Kidney (tissue), 14 donors: ENCODE data around the gene SCUBE3. TPM values are rescaled to one million over a fixed set of nuclear protein-coding genes. Genes with fewer than 3 reads are reported as not detected.

Experiments
- DNase-seq, 5 donors: peaks; one replicate each; pipeline ENCODE4 v3.0.0-alpha.2; 2013 to 2020
- FAIRE-seq: peaks from 2 replicates; lab custom pipeline; 2012; peaks lifted over from hg19 to GRCh38; lab: Jason Lieb, UNC
- H3K27ac ChIP-seq, 2 donors: one replicate each; pipeline ENCODE4 v1.7.0; 2013; ENCODE audit warnings: low read depth in 2 of 2, low read length in 2 of 2, inconsistent platforms in 1 of 2
- H3K27me3 ChIP-seq: one replicate; pipeline ENCODE4 v1.7.1; 2013; ENCODE audit warnings: low read length, inconsistent platforms; ENCODE audit not compliant: control insufficient read depth, insufficient read depth
- H3K36me3 ChIP-seq, 3 donors: one replicate each; pipeline versions ENCODE4 v1.7.0 to v1.7.1; 2013; ENCODE audit warnings: low read length in 3 of 3, control low read depth in 1 of 3, inconsistent platforms in 1 of 3; ENCODE audit not compliant: insufficient read depth in 3 of 3, control insufficient read depth in 2 of 3
- H3K4me1 ChIP-seq, 3 donors: one replicate each; pipeline versions ENCODE4 v1.7.0 to v1.7.1; 2013; ENCODE audit warnings: low read length in 3 of 3, inconsistent platforms in 1 of 3, low read depth in 1 of 3; ENCODE audit not compliant: control insufficient read depth in 2 of 3, insufficient read depth in 2 of 3
- H3K4me3 ChIP-seq, 3 donors: one replicate each; pipeline versions ENCODE4 v1.7.0 to v1.8.1; 2013; ENCODE audit warnings: low read length in 3 of 3, control low read depth in 1 of 3, inconsistent platforms in 1 of 3
- H3K9ac ChIP-seq, 3 donors: one replicate each; pipeline versions ENCODE4 v1.7.0 to v1.7.1; 2013; ENCODE audit warnings: low read length in 3 of 3, control low read depth in 1 of 3, inconsistent platforms in 1 of 3
- H3K9me3 ChIP-seq, 3 donors: one replicate each; pipeline versions ENCODE4 v1.7.0 to v1.7.1; 2013; ENCODE audit warnings: low read length in 3 of 3, control low read depth in 1 of 3, inconsistent platforms in 1 of 3; ENCODE audit not compliant: control insufficient read depth in 2 of 3, insufficient read depth in 1 of 3
- intact Hi-C: fragments of 100-400 bp; cut with DNase I; formaldehyde crosslinking; loops from one replicate; pipeline ENCODE4 v1.11.1; 2022
- polyA plus RNA-seq: library from polyadenylated mRNA; stranded (reverse); fragments of 350-450 nt; fragmentation: Illumina TruSeq; extraction: RNeasy Lipid Tissue Mini Kit (QIAGEN cat#74804); gene quantifications from one replicate; pipeline ENCODE4 v1.2.3, GENCODE V29; 2014; ENCODE audit warnings: low read depth, low replicate concordance; ENCODE audit not compliant: insufficient read depth
- total RNA-seq: library from RNA; stranded (reverse); fragmentation: NEBNext Ultra II Directional; extraction: Animal tissue kit (Norgen Biotek cat#: 25700); gene quantifications from one replicate; pipeline ENCODE4 v1.2.1, GENCODE V29; 2021
- TF ChIP-seq, protein P1 (sequence below): IDR thresholded peaks from 3 replicates; pipeline ENCODE4 v1.5.1; 2012; ENCODE audit warnings: mild to moderate bottlenecking, moderate library complexity, borderline replicate concordance; ENCODE audit not compliant: insufficient read depth; ENCODE audit errors: extremely low read depth
- donor health status: control.
- donor health status: control.
- donor health status: control.
- donor health status: control.
- donor health status: control.
- donor health status: DM: yes; HTN: yes; CAD: no.
- donor health status: Normal renal cell carcinoma (clear cell type).

Gene SCUBE3
- total and polyA plus RNA-seq, 2 donors from 2014 or later = 2.5 to 4.5 TPM

DNA sequence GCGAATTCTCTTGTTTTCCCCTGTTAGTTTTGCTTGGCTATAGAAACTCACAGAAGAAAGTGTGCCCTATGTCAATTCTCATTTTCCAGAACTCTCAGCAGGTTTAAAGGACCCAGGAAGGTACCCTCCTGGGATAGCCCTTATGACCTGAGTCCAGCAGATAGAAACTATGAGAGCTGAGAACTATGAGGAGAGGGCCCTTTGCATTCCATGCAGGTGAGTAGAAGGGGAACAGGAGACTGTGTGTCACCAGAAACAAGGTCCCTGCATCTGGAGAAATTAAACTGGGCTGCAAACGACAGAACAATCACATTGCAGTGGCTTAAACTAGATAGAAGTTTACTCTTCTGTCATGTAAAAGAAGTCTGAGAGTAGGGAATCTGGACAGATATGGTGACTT lies 35.7 kb upstream of the SCUBE3 start:
- H3K27ac ChIP-seq = no peak overlapping the region
- no peaks in the 10 kb centered on the region for H3K27me3 ChIP-seq
- TF ChIP-seq, protein P1, sequence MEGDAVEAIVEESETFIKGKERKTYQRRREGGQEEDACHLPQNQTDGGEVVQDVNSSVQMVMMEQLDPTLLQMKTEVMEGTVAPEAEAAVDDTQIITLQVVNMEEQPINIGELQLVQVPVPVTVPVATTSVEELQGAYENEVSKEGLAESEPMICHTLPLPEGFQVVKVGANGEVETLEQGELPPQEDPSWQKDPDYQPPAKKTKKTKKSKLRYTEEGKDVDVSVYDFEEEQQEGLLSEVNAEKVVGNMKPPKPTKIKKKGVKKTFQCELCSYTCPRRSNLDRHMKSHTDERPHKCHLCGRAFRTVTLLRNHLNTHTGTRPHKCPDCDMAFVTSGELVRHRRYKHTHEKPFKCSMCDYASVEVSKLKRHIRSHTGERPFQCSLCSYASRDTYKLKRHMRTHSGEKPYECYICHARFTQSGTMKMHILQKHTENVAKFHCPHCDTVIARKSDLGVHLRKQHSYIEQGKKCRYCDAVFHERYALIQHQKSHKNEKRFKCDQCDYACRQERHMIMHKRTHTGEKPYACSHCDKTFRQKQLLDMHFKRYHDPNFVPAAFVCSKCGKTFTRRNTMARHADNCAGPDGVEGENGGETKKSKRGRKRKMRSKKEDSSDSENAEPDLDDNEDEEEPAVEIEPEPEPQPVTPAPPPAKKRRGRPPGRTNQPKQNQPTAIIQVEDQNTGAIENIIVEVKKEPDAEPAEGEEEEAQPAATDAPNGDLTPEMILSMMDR = no peak
- DNase-seq (peak in 1 of 5 donors; percentile 7), FAIRE-seq (no peak)
- H3K9ac ChIP-seq = no peak overlapping the region
- H3K9me3 ChIP-seq = no peaks in the 10 kb centered on the region
- intact Hi-C loops = no loop called here
- H3K4me3 ChIP-seq = no peak overlapping the region
- peaks cover 0 to 8% (median 6%) of the 10 kb centered on the region in 3 donors for H3K4me1 ChIP-seq
- H3K36me3 ChIP-seq = no peaks in the 10 kb centered on the region

DNA sequence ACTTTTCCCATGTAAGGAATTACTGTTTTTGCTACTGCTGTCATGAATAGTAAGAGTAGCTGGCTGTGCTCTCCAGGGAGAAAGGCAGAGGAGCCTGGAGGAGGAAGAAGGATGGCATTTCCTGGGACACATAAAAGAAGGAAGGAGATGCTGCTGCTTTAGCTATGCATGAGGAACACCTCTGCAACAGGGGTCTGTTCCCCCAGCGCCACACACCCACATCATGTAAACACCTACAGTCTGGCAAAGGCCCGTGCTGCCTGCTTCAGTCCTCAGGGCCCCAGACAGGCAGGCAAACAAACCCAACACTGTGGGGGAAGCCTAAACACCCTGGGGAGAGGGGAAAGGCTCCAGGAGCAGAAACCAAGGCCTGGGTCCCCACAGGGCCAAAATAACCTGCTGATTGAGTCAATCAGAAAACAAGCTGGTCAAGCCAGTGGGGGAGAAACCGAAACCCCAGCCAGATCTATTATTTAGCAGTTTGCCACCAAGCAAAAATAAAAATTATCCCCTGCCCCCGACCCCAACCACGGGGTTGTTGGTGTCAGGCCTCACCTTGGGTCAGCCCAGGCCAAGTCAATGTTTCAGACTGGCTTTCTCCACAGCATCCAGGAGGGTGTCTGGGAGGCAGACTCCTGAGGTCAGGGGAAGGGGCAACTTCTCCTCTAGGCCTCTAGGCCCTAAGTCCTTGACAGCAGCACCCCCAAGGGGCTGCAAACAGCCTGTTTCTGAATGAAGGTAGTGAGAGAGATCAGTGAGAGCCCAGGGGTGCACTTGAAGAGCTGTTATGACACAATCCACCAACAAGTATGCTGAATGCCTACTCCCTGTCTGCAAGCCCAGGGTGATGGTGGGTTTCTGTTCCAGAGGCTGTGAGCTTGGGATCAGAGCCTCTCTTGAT lies 34.6 kb upstream of the SCUBE3 start:
- Histone ChIP-seq H3K4me3 (no peak overlapping the region), H3K27ac (no peak overlapping the region), H3K4me1 (peaks cover 0 to 8% (median 6%) of the 10 kb centered on the region in 3 donors)

DNA sequence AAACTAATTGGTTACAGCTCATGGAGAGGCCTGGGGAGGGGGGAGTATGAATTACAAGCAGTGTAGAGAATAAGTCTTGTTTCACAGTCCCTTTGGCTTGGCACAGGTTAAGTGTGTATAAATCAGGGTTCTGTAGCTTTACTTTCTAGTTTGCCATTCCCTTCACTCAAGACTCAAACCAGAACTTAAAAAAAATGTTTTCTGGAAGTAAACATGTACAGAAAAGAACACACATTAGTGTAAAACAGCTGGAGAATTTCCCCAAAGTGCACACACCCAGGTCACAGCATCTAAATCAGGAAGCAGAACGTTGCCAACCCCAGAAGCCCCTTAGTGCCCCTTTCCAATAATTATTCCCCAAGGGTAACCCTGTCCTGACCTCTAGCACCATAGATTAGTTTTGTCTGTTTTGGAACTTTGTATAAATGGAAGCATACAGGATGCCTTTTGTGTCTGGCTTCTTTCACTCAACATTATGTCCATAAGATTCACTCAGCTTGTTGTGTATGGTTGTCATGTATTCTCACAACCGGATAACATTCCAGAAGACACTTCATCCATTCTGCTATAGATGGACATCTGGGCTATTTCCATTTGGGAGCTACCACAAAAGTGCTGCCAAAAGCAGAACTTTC lies 33.7 kb upstream of the SCUBE3 start:
- FAIRE-seq (no peak), DNase-seq (peak in 2 of 5 donors; percentile 9 to 68)
- Histone ChIP-seq H3K9ac (no peak overlapping the region), H3K27me3 (no peaks in the 10 kb centered on the region), H3K4me1 (peaks cover 0 to 8% (median 6%) of the 10 kb centered on the region in 3 donors), H3K36me3 (no peaks in the 10 kb centered on the region), H3K27ac (no peak overlapping the region), H3K4me3 (no peak overlapping the region), H3K9me3 (no peaks in the 10 kb centered on the region)
- intact Hi-C loops = no loop called here
- TF ChIP-seq, protein P1 = no peak

More for the DNA sequence above, 34.6 kb upstream of the SCUBE3 start:
- DNase-seq (peak in 2 of 5 donors; percentile 10 to 33), FAIRE-seq (no peak)
- TF ChIP-seq, protein P1 = no peak
- Histone ChIP-seq H3K36me3 (no peaks in the 10 kb centered on the region), H3K9ac (no peak overlapping the region), H3K27me3 (no peaks in the 10 kb centered on the region), H3K9me3 (no peaks in the 10 kb centered on the region)
- intact Hi-C loops = no loop called here
